RPMI7951 (cell line): ENCODE data around the gene RER1. TPM values are rescaled to one million over a fixed set of nuclear protein-coding genes. Genes with fewer than 3 reads are reported as not detected.
"Not testable (repeated sequence)": the region's sequence is repeated elsewhere in the genome, so short reads cannot be mapped to it uniquely, and the experiment has no call there.

ENCODE experiments used
- DNase-seq: peaks from one replicate; pipeline ENCODE4 v3.0.0-alpha.2; 2012; ENCODE audit warnings: low read depth
- total RNA-seq: library from RNA; depleted of rRNA; stranded (reverse); fragments of >200 nt; shearing (Covaris generic); gene quantifications from 2 replicates; pipeline ENCODE4 v1.2.3, GENCODE V29; 2014

RER1 gene
- total RNA-seq, 1 experiment from 2014 or later = 113 TPM

- no peak for DNase-seq
These were observed 36.3 kb downstream of the RER1 start for GRCh38 chr1:2427976-2428375.

GRCh38 chr1:2428490-2428889 is 36.8 kb downstream of the RER1 start:
- DNase-seq = no peak

- DNase-seq = no peak
These were observed 38.3 kb downstream of the RER1 start for GRCh38 chr1:2429780-2430591.

- no peak for DNase-seq
These were observed 38.9 kb downstream of the RER1 start for GRCh38 chr1:2430592-2430973.

- DNase-seq = no peak
These were observed 39.5 kb downstream of the RER1 start for GRCh38 chr1:2431103-2431502.

GRCh38 chr1:2431518-2431917 is 39.9 kb downstream of the RER1 start:
- no peak for DNase-seq

- no peak for DNase-seq
These were observed 40.8 kb downstream of the RER1 start for GRCh38 chr1:2432441-2432844.

GRCh38 chr1:2433196-2433595 is 41.6 kb downstream of the RER1 start:
- no peak for DNase-seq

- no peak for DNase-seq
These were observed 42.5 kb downstream of the RER1 start for GRCh38 chr1:2433936-2434655.

- DNase-seq = no peak
These were observed 43.5 kb downstream of the RER1 start for GRCh38 chr1:2435091-2435490.

GRCh38 chr1:2435746-2436355 is 44.2 kb downstream of the RER1 start:
- no peak for DNase-seq

- DNase-seq = no peak
These were observed 45.2 kb downstream of the RER1 start for GRCh38 chr1:2436876-2437275.

GRCh38 chr1:2437617-2438016 is 46.0 kb downstream of the RER1 start:
- DNase-seq = no peak

- no peak for DNase-seq
These were observed 46.4 kb downstream of the RER1 start for GRCh38 chr1:2438038-2438437.

GRCh38 chr1:2438641-2439040 is 47.0 kb downstream of the RER1 start:
- no peak for DNase-seq

GRCh38 chr1:2439369-2439768 is 47.7 kb downstream of the RER1 start:
- DNase-seq = no peak

- DNase-seq = not testable (repeated sequence)
These were observed 48.7 kb downstream of the RER1 start for GRCh38 chr1:2440346-2440745.

- peak; percentile 49 for DNase-seq
These were observed 50.1 kb downstream of the RER1 start for GRCh38 chr1:2441746-2442145.

GRCh38 chr1:2442661-2443060 is 51.0 kb downstream of the RER1 start:
- no peak for DNase-seq

GRCh38 chr1:2443277-2444137 is 51.9 kb downstream of the RER1 start:
- no peak for DNase-seq

GRCh38 chr1:2444138-2444591 is 52.5 kb downstream of the RER1 start:
- DNase-seq = no peak
